ENCODE data around the gene WRNIP1. TPM values are rescaled to one million over a fixed set of nuclear protein-coding genes. Genes with fewer than 3 reads are reported as not detected.

Gene WRNIP1
- total RNA-seq, 2 experiments from 2014 or later: 36.1 to 36.6 TPM

GRCh38 chr6:2827142-2827541 is 61.9 kb downstream of the WRNIP1 start:
- POLR2A ChIA-PET: interaction anchor here (0.9 kb wide), 1 partner anchor 98 kb away, joined by 3 read pairs; no protein-coding TSS in a partner anchor
- Mint-ChIP-seq H3K9me3 (no peaks in the 10 kb centered on the region), H3K4me3 (no peak overlapping the region), H3K27ac (no peak overlapping the region), H3K36me3 (ENCODE audit: low read depth) (peaks cover 2% of the 10 kb centered on the region), H3K4me1 (ENCODE audit: low read depth) (no peaks in the 10 kb centered on the region), H3K27me3 (no peaks in the 10 kb centered on the region)
- CTCF ChIA-PET: interaction anchor here (0.8 to 2.6 kb wide), 6 partner anchors 8 to 36 kb away, joined by 3 to 10 read pairs (median 4); no protein-coding TSS in a partner anchor
- TF ChIP-seq, protein P1, sequence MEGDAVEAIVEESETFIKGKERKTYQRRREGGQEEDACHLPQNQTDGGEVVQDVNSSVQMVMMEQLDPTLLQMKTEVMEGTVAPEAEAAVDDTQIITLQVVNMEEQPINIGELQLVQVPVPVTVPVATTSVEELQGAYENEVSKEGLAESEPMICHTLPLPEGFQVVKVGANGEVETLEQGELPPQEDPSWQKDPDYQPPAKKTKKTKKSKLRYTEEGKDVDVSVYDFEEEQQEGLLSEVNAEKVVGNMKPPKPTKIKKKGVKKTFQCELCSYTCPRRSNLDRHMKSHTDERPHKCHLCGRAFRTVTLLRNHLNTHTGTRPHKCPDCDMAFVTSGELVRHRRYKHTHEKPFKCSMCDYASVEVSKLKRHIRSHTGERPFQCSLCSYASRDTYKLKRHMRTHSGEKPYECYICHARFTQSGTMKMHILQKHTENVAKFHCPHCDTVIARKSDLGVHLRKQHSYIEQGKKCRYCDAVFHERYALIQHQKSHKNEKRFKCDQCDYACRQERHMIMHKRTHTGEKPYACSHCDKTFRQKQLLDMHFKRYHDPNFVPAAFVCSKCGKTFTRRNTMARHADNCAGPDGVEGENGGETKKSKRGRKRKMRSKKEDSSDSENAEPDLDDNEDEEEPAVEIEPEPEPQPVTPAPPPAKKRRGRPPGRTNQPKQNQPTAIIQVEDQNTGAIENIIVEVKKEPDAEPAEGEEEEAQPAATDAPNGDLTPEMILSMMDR (IDR thresholded peaks at IDR 0.05): no peak
- intact Hi-C loops (cut with micrococcal nuclease): no loop called here
- DNase-seq: no peak
- no peak for ATAC-seq

- POLR2A ChIA-PET: interaction anchor here (1.0 to 1.9 kb wide), 4 partner anchors 10 to 61 kb away, joined by 3 to 5 read pairs (median 4); partner anchors contain the start of gene SERPINB1
- H3K9me3 Mint-ChIP-seq: no peaks in the 10 kb centered on the region
- CTCF ChIA-PET: interaction anchor here (1.2 to 2.2 kb wide), 4 partner anchors 12 to 37 kb away, joined by 3 to 6 read pairs (median 4); no protein-coding TSS in a partner anchor
- no peaks in the 10 kb centered on the region for H3K4me1 Mint-ChIP-seq (ENCODE audit: low read depth)
- no peaks in the 10 kb centered on the region for H3K27me3 Mint-ChIP-seq
- H3K36me3 Mint-ChIP-seq (ENCODE audit: low read depth): peaks cover 3% of the 10 kb centered on the region
- H3K4me3 Mint-ChIP-seq: no peak overlapping the region
- intact Hi-C loops (cut with micrococcal nuclease): no loop called here
- no peak overlapping the region for H3K27ac Mint-ChIP-seq
- DNase-seq (no peak), ATAC-seq (no peak)
- TF ChIP-seq, protein P1 (IDR thresholded peaks at IDR 0.05): no peak
These were observed 63.4 kb downstream of the WRNIP1 start for GRCh38 chr6:2828629-2829028.

DNA sequence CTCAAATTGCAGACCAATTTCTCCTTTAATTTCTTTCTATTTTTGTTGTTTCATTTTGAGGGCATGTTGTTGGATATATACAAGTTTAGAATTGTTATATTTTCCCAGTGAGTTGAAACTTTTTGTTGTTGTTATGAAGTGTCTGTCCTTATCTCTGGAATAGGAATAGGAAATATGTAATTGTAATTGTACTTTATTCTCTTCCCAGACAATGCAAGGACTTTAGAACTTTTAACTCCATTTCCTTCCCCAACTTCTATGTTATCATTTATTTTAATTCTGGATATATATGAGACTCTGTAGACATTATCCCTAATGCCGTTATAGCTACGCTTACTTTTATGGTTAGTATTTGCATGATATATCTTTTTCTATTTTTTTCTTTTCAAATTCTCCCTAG is 64.1 kb downstream of the WRNIP1 start:
- intact Hi-C loops (cut with micrococcal nuclease): no loop called here
- DNase-seq (no peak), ATAC-seq (no peak)
- Mint-ChIP-seq H3K9me3 (no peaks in the 10 kb centered on the region), H3K4me3 (no peak overlapping the region), H3K27ac (no peak overlapping the region), H3K27me3 (no peaks in the 10 kb centered on the region), H3K36me3 (ENCODE audit: low read depth) (peaks cover 8% of the 10 kb centered on the region), H3K4me1 (ENCODE audit: low read depth) (peaks cover 2% of the 10 kb centered on the region)
- TF ChIP-seq, protein P1 (IDR thresholded peaks at IDR 0.05): no peak
- CTCF ChIA-PET: interaction anchor here (1.4 to 1.7 kb wide), 2 partner anchors 31 to 38 kb away, joined by 3 to 5 read pairs; no protein-coding TSS in a partner anchor
- POLR2A ChIA-PET: interaction anchor here (1.0 to 1.9 kb wide), 3 partner anchors 10 to 62 kb away, joined by 3 to 5 read pairs (median 4); partner anchors contain the start of gene SERPINB1

GRCh38 chr6:2830183-2830582 is 65.0 kb downstream of the WRNIP1 start:
- no peaks in the 10 kb centered on the region for H3K9me3 Mint-ChIP-seq
- H3K27ac Mint-ChIP-seq: no peak overlapping the region
- no peak for ATAC-seq

DNA sequence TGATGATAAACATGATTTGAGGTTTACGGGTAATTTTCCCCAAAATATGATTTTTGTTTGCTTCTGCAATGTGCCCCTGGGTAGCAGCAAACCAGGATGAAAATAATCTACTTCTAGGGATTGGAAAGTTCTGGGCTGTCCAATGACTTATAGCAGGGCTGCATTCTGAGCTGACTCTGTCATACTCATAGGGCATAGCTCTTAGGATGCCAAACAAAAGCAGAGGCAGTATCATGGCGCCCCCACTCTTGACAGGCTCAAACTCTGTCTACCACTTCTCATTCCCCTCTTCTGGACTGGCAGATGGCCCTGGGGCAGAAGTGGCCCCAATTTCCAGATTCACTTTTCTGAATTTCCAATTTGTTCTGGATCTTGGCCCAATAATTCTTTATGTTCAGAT is 66.2 kb downstream of the WRNIP1 start:
- ChIA-PET POLR2A (no interaction called here), CTCF (interaction anchor here (0.8 kb wide), 1 partner anchor 40 kb away, joined by 3 read pairs; no protein-coding TSS in a partner anchor)
- Mint-ChIP-seq H3K27ac (no peak overlapping the region), H3K9me3 (no peaks in the 10 kb centered on the region), H3K27me3 (no peaks in the 10 kb centered on the region), H3K4me3 (no peak overlapping the region), H3K4me1 (ENCODE audit: low read depth) (peaks cover 13% of the 10 kb centered on the region), H3K36me3 (ENCODE audit: low read depth) (peaks cover 28% of the 10 kb centered on the region)
- DNase-seq: no peak
- intact Hi-C loops (cut with micrococcal nuclease): no loop called here
- TF ChIP-seq, protein P1 (IDR thresholded peaks at IDR 0.05): no peak
- ATAC-seq: no peak

More at GRCh38 chr6:2830183-2830582, 65.0 kb downstream of the WRNIP1 start:
- Mint-ChIP-seq H3K36me3 (ENCODE audit: low read depth) (peaks cover 16% of the 10 kb centered on the region), H3K4me3 (no peak overlapping the region), H3K27me3 (no peaks in the 10 kb centered on the region), H3K4me1 (ENCODE audit: low read depth) (peaks cover 9% of the 10 kb centered on the region)
- DNase-seq: no peak
- intact Hi-C loops (cut with micrococcal nuclease): no loop called here
- CTCF ChIA-PET: no interaction called here
- POLR2A ChIA-PET: no interaction called here
- TF ChIP-seq, protein P1 (IDR thresholded peaks at IDR 0.05): no peak
